ENCODE data around the gene BCL2L14.

DNA sequence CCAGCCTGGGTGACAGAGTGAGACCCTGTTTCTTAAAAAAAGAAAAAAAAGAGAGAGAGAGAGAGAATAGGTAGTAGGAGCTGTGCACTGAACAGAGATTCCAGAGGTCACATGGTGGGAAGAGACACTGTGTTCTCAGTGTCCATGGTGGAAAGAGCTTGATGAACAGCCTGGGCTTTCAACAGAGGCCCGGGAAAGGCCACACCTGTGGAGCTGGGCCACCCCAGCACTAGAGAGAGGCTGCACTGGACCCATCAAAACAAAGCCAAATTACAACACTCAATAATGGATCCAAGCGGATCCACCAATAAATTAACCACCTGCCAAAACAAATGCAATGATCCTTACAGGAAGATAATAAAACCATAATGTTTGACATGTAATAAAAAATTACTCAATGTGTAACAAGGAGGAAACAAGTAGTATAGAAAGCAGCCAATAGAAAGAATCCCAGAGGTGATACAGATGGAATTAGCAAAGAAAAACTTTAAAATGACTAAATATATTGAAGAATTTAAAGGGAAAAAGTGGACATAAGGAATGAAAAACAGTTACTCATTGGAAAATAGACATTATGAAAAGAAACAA is 44.8 kb upstream of the BCL2L14 start:
- TF ChIP-seq ZNF699 (CRISPR knock-in tag; IDR thresholded peaks at IDR 0.05; ENCODE audit: insufficient replicate concordance) (no peak), RAD21 (CRISPR knock-in tag; conservative IDR thresholded peaks at IDR 0.05 in 1 of 2, IDR thresholded peaks at IDR 0.05 in 1 of 2) (no peak), PHF8 (IDR thresholded peaks at IDR 0.05; ENCODE audit: borderline replicate concordance, low read length) (no peak), CTCF (IDR thresholded peaks at IDR 0.05 in 2 of 3, conservative IDR thresholded peaks at IDR 0.05 in 1 of 3; ENCODE audit: insufficient read depth in 2 of 3, low read depth in 1 of 3, low read length in 3 of 3) (no peak), POLR2A (conservative IDR thresholded peaks at IDR 0.05) (no peak)
- TF ChIP-seq, protein P1, sequence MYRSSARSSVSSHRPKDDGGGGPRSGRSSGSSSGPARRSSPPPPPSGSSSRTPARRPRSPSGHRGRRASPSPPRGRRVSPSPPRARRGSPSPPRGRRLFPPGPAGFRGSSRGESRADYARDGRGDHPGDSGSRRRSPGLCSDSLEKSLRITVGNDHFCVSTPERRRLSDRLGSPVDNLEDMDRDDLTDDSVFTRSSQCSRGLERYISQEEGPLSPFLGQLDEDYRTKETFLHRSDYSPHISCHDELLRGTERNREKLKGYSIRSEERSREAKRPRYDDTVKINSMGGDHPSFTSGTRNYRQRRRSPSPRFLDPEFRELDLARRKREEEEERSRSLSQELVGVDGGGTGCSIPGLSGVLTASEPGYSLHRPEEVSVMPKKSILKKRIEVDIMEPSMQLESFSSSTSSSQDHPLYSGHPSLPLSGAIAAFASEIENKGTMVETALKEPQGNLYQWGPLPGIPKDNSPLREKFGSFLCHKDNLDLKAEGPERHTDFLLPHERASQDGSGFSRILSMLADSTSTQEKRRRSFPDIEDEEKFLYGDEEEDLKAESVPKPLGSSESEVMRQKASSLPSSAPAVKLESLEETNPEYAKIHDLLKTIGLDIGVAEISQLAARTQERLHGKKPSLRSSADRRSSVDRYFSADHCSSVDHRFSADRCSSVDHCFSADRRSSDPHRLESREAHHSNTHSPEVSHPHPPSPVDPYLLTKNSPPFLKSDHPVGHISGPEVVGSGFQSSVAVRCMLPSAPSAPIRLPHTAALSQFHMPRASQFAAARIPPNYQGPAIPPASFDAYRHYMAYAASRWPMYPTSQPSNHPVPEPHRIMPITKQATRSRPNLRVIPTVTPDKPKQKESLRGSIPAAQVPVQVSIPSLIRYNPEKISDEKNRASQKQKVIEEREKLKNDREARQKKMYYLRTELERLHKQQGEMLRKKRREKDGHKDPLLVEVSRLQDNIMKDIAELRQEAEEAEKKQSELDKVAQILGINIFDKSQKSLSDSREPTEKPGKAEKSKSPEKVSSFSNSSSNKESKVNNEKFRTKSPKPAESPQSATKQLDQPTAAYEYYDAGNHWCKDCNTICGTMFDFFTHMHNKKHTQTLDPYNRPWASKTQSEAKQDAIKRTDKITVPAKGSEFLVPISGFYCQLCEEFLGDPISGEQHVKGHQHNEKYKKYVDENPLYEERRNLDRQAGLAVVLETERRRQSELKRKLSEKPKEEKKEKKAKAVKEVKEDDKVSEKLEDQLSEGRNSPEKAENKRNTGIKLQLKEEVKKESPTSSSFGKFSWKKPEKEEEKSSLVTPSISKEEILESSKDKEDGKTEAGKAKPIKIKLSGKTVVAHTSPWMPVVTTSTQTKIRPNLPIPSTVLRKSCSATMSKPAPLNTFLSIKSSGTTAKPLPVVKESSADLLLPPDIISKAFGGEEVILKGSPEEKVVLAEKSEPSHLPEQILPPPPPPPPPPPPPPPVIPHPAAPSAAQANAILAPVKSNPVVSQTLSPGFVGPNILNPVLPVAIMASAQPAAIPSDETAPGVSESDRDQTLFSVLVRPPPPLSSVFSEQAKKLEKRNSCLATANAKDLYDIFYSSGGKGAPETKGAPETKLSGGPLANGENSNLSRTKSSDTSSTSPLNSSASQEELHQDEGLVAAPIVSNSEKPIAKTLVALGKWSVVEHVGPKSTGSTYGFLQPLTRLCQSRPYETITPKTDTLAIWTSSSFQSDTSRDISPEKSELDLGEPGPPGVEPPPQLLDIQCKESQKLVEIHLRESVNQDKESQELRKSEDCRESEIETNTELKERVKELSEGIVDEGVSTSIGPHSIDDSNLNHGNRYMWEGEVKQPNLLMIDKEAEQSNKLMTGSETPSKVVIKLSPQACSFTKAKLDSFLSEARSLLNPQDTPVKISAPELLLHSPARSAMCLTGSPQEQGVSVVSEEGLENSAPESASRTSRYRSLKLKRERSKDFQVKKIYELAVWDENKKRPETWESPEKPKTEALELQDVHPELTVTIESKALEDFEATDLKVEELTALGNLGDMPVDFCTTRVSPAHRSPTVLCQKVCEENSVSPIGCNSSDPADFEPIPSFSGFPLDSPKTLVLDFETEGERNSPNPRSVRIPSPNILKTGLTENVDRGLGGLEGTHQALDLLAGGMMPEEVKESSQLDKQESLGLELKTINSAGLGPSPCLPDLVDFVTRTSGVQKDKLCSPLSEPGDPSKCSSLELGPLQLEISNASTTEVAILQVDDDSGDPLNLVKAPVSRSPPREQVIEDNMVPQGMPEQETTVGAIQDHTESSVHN (IDR thresholded peaks at IDR 0.05; ENCODE audit: borderline replicate concordance in 1 of 2, low read depth in 1 of 2), result no peak

Measured in K562 (cell line).